GM04504 (cell line): ENCODE results near the gene TARS2.

Source experiments
- DNase-seq: peaks from one replicate; pipeline ENCODE4 v3.0.0-alpha.2; 2012; ENCODE audit warnings: low read depth

Gene TARS2

DNA sequence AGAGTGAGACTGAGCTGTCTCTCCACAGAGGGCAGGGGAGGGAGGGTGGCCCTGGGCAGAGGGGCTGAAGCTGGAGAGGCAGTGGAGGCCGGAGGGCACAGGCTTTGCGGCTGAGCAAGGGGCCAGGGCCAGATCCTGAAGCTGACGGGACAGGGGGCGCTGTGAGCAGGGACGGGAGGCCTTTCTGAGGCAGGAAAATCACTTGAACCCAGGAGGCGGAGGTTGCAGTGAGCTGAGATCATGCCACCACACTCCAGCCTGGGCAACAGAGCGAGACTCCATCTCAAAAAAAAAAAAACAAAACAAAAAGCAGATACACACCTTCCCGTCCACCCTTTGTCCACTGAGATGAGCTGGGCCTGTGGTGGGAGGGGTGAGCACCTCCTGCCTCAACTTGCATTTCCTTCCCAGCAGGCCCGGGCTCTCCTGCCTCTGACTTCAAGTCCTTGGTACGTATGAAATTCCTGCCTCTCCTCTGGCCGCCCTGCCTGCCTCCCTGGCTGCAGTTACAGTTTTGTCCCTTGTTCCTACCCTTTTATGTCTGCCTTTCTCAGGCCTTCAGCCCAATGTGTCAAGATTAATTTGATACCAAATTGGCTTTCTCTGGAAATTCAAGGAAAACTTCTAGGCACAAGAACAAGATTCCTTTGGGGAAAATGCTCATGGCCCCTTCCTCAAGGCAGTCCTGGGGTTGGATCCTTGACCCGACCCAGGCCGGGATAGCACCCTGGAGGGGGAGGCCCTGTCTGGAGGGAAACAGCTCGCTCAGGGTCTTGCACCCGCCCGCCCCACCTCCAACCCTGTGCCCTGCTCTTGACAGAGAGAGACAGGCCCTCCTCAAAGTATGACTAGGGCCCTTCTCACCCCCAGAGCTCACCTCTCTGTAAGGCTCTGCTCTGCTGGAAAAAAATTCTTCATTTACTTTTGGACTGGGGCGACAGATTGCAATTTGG lies 50.8 kb downstream of the TARS2 start:
- DNase-seq = peak; percentile 68

DNA sequence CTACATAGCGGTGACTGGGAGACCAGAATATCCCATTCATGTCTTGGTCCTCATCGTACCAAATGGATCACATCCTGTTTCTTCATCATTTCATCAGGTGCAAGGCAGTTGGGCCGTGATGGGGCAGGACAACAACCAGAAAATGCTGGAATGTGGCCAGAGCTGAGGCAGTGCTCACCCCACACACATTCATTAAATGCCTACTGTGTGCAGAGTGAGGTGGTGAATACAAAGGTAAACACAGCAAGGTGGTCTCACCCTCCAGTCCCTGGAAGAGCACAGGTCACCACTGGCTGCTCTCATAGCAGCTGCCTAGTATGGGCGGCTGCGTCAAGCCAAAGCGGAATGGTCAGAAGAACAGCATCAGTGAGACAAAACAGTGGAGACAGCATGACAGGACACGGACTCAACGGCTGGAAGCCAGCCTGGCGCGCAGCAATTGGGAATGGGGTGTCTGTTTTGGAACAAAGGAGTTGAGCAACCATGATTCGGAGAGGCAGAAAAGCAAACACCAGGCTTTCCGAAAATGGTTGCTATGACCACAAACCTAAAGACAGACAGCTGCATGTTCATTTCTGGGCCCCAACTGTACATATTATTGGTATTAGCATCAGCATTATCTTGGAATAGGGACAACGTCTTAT lies 56.4 kb downstream of the TARS2 start:
- DNase-seq = no peak

DNA sequence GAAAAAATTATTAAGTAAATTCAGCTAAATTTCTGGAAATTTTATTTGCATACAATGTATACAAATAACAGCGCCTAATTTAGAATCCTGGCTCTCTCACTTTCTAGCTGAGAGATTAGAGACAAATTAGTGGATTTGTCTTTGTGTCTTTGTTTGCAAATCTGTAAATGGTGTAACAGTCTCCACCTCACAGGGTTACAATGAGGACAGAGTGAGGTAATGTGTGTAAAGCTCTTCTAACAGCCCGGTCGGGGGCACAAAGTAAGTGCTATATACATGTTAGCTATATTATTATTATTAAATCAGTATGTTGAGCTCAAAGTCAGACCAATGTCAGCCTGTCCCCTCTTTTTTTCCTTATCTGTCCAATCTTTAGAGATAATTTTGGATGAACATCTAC lies 57.0 kb downstream of the TARS2 start:
- no peak for DNase-seq

DNA sequence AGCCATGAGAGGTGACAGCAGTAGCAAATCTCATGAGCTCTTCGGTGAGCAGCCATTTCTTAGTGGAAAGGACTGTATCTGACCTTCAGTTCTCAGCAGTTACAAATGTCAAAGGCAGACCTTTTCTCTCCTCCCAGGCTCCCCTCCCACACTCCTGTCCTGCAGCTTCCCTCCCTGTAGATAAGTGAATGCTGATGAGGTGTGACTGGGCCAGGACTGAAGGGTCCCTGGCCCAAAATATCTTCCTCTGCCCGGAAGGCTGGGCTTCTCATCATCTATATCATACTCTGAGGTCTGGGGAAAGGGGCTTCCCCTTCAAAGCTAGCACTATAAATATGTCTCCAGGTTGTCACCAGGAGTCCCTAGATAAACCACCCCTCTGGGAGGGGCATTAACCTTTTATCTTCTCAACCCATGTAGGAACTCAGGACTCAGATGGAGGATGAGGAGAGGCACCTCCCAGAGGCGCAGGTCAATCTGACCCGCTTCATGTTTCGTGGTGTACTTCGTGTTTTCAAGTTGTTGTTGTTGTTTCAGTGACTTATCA lies 58.3 kb downstream of the TARS2 start:
- DNase-seq = no peak

DNA sequence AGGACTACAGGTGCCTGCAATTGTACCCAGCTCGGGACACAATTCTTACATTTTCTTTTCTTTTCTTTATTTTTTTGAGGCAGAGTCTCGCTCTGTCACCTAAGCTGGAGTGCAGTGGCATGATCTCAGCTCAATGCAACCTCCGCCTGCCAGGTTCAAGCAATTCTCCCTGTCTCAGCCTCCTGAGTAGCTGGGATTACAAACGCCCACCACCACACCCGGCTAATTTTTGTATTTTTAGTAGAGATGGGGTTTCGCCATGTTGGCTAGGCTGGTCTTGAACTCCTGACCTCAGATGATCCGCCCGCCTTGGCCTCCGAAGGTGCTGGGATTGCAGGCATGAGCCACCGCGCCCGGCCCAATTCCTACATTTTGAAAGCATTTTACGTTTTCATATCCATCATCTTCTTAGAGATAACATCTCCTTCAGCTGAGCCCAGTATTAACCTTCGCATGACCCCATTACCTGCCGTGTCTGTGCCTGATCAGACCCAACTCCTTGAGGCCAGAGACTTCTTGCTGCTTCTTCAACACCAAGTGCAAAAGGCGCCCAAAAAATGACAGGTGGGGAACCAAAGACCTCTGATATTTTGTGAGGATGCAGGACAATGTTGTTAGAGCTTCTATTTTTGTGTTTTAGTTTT lies 59.2 kb downstream of the TARS2 start:
- no peak for DNase-seq

DNA sequence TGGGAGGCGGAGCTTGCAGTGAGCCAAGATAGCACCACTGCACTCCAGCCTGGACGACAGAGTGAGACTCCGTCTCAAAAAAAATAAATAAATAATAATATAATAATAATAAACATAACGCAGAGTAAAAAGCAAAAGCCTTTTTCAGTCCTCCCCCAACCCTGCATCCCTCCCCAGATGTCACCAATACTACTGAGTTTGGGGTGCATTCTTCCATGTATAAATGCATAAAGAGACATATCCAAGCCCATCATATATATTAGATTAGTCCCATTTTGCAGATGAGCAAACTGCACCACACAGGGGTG lies 61.1 kb downstream of the TARS2 start:
- DNase-seq = no peak

DNA sequence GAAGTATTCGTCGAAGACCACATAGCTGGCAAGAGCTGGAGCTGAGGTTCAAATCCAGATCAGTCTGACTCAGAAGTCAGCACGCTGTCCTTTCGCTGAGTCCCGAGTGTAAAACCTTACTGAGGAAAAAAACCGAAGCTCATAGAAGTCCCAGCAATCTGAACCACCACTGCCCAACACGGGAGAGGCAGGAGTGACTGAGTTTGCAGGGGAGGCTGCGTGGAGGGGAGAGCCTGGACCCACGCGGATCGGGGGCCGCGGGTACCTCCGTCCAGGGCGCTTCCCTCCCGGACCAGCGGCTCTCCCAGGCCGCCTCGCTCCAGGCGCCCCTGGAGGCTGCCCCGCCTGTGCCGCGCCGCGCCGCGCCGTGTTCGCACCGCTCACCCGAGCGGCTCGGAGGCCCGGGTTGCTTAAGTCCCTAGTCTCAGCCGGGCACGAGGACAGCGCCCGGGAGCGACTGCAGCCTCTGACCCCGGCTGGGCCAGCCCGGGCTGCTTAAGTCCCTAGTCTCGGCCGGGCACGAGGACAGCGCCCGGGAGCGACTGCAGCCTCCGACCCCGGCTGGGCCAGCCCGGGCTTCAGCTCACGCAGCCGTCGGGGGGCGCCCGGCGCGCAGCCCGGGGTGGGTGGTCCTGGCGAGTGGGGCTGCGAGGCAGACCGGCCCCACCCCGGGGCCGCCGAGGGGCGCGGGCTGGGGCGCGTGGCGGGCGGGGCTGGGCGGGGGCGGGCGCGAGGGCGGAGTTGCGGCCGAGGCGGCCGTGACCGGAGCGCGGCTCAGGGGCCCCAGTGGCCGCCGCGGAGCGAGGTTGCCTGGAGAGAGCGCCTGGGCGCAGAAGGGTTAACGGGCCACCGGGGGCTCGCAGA lies 61.6 kb downstream of the TARS2 start, which contains the start of gene ADAMTSL4:
Gene ADAMTSL4 (plus strand): TSS at position 777 of the 864 bp plus-strand sequence. CDS start 2,881 bp downstream, outside the sequence.
- no peak for DNase-seq

DNA sequence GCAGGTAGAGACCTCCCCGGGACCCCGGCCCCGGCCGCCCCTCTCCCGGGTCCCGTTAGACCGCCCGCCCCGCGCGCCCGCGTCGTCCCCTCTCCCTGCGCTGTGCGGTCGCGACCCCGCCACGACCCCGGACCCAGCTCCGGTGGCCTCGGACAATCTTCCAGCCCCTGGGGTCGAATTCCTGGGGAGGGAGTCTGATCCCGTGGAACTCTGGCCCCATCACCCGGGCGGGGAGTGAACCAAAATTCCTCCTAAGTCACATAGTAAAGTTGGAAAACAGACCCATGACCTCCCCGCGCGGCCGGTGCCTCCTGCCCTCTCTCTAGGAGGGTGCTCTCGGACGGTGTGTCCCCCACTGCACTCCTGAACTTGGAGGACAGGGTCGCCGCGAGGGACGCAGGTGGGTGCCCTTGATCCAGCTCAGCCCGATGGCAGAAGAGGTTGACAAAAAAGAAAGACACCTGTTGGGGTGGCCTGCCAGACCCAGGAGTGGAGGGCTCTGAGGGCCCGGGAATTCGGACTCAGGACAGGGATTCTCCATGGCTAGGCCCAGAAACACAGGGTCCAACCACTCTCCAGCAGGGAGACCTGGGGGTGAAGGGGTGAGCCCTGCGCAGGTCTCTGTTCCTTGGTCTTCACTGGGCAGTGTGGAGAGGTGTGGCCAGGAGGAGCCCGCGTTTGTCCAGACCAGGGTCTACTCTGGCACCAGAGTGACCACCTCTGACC lies 62.4 kb downstream of the TARS2 start:
- DNase-seq = no peak

DNA sequence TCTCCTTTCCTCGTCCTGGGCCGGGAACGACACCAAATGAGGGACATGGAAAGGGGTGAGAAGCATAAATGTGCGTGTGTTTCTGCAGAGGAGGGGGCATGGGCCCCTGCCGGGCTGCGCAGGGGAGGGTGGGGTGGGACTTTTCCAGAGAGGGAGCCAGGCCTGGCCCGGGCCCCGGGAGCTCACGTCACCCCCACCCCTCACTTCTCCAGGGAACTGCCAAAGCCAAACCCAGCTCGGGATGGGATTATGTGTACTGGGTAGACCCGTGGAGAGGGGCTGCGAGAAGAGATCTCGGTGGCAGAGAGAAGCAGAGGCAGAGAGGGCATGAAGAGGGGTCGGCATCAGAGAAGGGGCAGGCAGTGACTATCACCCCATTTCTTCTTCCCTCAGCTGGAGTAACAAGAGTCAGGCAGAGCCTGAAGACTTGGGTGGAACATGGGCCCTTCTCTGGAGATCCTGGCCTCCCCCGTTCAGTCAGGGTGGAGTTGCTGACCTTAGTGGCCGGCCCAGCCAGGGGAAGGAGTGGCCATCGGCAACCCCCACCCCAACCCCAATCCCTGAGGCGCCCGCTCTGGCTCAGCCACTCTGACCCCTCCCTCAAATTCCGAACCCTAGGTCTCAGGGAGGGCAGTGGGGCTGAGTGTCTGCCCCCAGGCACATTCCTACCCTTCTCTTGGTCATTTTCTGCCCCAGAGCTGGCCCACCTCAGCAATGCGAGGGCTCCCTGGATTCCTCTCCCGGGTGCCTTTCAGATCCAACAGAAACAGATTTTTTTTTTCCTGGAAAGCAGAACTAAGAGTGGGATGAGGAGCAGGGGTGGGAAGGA lies 63.2 kb downstream of the TARS2 start:
- no peak for DNase-seq

DNA sequence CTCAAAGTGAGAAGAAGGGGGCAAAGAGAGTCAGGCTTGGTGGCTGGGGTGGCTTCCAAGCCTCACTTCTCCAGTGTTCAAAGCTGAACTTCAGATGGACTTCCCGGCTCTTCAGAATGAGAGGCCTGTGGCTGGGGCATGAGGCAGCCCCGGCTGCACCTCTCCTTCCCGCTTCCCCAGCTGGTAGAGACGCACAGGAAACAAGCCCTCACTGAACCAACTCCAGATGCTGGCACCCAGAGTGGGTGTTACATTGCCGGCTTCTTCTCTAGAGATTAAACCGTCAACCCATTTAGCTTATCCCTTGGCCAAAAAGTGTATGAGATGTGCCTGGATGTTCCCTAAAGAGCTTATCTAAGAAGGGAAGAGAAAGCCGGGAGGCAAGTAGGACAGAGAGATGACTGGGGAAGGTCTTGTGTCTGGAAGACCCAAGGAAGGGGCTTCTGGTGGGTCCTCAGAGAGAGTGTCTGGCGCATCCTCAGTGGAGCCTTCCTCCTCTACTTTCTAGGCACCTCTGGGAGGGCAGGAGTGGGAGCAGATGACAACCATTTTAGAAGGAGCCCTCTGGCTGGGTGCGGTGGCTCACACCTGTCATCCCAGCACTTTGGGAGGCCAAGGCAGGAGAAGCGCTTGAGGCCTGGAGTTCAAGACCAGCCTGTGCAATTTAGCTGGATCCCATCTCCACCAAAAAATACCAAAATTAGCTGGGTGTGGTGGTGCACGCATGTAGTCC lies 64.0 kb downstream of the TARS2 start:
- no peak for DNase-seq

DNA sequence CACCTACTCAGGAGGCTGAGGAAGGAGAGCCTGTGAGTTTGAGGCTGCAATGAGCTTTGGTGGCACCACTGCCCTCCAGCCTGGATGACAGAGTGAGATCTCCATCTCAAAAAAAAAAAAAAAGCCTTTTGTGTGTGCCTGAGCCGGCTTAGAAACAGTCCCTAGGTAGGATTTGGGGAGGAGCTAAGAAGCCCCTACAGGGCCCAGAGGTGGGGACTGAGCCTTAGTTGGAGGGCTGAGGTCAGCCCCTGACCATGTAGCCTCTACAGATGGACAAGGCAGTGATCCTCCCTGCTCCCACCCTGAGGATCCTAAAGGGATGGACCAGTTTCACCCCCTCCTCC lies 64.5 kb downstream of the TARS2 start:
- DNase-seq = no peak

DNA sequence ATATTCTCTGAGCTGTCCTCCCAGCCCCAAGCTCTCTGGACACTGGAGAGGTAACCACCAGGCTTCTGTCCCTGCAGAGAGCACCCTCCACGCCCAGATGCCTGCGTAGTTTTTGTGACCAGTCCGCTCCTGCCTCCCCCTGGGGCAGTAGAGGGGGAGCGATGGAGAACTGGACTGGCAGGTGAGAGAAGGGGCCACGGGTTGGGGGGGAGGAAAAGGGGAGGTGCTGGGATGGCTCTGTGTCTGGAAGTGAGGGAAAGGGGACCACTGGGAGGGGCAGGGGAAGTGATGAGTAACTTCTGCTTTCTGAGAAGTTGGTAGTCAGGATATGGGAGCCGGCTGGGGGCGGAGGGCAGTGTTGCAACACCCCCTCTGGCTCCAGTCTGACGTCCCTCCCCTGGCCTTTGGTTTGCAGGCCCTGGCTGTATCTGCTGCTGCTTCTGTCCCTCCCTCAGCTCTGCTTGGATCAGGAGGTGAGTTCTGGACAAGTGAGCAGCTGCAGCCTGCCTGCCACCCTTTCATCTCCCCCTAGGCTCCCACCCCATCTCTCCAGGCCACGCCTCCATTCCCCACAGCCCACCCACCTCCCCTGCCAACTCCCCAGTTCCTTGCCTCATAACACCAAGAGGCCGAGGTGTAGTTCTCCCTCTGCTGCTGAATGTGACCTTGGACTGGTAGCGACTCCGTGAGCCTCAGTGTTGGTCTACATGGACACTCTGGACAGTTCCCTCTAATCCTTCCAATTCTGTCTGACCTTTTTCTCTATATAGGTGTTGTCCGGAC lies 65.1 kb downstream of the TARS2 start:
- peak; percentile 73 for DNase-seq

DNA sequence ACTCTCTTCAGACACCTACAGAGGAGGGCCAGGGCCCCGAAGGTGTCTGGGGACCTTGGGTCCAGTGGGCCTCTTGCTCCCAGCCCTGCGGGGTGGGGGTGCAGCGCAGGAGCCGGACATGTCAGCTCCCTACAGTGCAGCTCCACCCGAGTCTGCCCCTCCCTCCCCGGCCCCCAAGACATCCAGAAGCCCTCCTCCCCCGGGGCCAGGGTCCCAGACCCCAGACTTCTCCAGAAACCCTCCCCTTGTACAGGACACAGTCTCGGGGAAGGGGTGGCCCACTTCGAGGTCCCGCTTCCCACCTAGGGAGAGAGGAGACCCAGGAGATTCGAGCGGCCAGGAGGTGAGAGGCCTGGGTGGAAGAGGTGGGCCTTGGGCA lies 65.7 kb downstream of the TARS2 start:
- no peak for DNase-seq

DNA sequence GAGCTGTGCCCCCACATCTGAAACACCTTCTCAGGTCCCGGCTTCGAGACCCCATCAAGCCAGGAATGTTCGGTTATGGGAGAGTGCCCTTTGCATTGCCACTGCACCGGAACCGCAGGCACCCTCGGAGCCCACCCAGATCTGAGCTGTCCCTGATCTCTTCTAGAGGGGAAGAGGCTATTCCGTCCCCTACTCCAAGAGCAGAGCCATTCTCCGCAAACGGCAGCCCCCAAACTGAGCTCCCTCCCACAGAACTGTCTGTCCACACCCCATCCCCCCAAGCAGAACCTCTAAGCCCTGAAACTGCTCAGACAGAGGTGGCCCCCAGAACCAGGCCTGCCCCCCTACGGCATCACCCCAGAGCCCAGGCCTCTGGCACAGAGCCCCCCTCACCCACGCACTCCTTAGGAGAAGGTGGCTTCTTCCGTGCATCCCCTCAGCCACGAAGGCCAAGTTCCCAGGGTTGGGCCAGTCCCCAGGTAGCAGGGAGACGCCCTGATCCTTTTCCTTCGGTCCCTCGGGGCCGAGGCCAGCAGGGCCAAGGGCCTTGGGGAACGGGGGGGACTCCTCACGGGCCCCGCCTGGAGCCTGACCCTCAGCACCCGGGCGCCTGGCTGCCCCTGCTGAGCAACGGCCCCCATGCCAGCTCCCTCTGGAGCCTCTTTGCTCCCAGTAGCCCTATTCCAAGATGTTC lies 66.3 kb downstream of the TARS2 start:
- DNase-seq = no peak

DNA sequence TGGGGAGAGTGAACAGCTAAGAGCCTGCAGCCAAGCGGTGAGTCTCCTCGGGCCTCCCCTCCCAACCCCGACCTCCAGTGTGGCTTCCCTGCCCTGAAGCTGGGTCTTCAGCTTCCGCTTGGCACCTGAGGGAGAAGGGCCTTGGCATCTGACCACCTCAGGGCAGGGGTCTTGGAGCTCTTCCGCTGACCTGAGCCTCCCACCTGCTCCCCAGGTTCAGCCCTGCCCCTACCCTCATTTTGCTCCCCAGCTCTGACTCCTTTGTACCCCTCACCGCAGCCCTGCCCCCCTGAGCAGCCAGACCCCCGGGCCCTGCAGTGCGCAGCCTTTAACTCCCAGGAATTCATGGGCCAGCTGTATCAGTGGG lies 66.8 kb downstream of the TARS2 start:
- no peak for DNase-seq

DNA sequence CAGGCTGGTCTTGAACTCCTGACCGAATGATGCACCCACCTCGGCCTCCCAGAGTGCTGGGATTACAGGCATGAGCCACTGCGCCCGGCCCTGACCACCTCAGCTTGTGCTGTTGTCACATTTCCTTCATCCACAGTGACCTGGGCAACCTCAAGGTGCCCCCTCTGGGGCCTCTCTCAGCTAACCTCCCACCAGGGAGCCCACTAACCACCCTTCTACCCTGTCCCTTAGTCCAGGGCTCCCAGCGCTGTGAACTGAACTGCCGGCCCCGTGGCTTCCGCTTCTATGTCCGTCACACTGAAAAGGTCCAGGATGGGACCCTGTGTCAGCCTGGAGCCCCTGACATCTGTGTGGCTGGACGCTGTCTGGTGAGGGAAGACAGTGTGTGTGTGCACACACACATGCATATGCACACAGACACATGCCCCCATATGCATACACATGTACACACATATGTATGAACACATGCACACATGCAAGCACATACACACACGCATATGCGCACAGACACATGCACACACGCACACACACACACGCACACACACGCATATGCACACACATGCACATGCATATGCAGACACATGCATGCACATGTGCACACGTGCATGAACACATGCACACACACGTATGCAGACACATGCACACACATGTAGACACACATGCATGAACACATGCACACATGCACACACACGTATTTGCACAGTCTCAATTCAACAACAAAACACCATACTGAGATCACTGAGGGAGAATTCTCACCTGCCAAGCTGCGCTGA lies 68.2 kb downstream of the TARS2 start:
- no peak for DNase-seq
